ENCODE measurements around the gene UBC. TPM values are rescaled to one million over a fixed set of nuclear protein-coding genes. Genes with fewer than 3 reads are reported as not detected.

UBC gene
- total and polyA plus RNA-seq, 9 of the 15 experiments (the other 6 are each of a cell fraction or from before 2014, with no cell fraction given): 533 to 1,153 (median 813) TPM

- TF ChIP-seq PBX2 (CRISPR knock-in tag; IDR thresholded peaks at IDR 0.05; ENCODE audit: low read depth): no peak
- peak; percentile 36; the same call in 1 of the 2 replicates for TF ChIP-seq PBX2 (tag; conservative IDR thresholded peaks at IDR 0.05; ENCODE audit: low read depth)
- no peak for TF ChIP-seq ZBTB1 (CRISPR knock-in tag; IDR thresholded peaks at IDR 0.05; ENCODE audit: borderline replicate concordance, low read depth)
- TF ChIP-seq NFIC (IDR thresholded peaks at IDR 0.05): 0 out of 2 replicates have a peak, but pooled peaks have one; percentile 8
- peak; percentile 40 for TF ChIP-seq ARID1B (IDR thresholded peaks at IDR 0.05)
- TF ChIP-seq HDGF (IDR thresholded peaks at IDR 0.05): peak; percentile 19; the same call in 1 of the 2 replicates
- TF ChIP-seq CC2D1A (IDR thresholded peaks at IDR 0.05): peak; percentile 26; the same call in 1 of the 2 replicates
- peak; percentile 17 for TF ChIP-seq NUFIP1 (IDR thresholded peaks at IDR 0.05; ENCODE audit: partially characterized antibody)
- peak; percentile 68; the same call in 1 of the 2 replicates for TF ChIP-seq ATF7 (IDR thresholded peaks at IDR 0.05)
- TF ChIP-seq C11orf30 (IDR thresholded peaks at IDR 0.05; ENCODE audit: low read depth): peak; percentile 31; the same call in 1 of the 2 replicates
- TF ChIP-seq ZKSCAN8 (CRISPR knock-in tag; IDR thresholded peaks at IDR 0.05): no peak
- peak; percentile 24; the same call in 1 of the 2 replicates for TF ChIP-seq TOE1 (IDR thresholded peaks at IDR 0.05; ENCODE audit: borderline replicate concordance)
- no peak for TF ChIP-seq TOE1 (CRISPR knock-in tag; IDR thresholded peaks at IDR 0.05; ENCODE audit: borderline replicate concordance, low read depth)
- TF ChIP-seq SMARCA5 (IDR thresholded peaks at IDR 0.05): peak; percentile 95
- TF ChIP-seq JUND (IDR thresholded peaks at IDR 0.05; ENCODE audit: borderline replicate concordance, low read depth, low read length): 0 out of 2 replicates have a peak, but pooled peaks have one; percentile 43
- no peak for TF ChIP-seq JUND (tag; IDR thresholded peaks at IDR 0.05; ENCODE audit: borderline replicate concordance, low read depth, low read length)
- TF ChIP-seq ZNF384 (IDR thresholded peaks at IDR 0.05; ENCODE audit: low read depth, low read length): no peak
Observed at GRCh38 chr12:124928912-124929530, 14.6 kb upstream of the UBC start (continued).

Data from K562 (cell line).